ENCODE data around the gene ALDH5A1. TPM values are rescaled to one million over a fixed set of nuclear protein-coding genes. Genes with fewer than 3 reads are reported as not detected.

The ALDH5A1 gene
- total and polyA plus RNA-seq, 8 donors, result 0.58 to 9.8 (median 2.5) TPM

DNA sequence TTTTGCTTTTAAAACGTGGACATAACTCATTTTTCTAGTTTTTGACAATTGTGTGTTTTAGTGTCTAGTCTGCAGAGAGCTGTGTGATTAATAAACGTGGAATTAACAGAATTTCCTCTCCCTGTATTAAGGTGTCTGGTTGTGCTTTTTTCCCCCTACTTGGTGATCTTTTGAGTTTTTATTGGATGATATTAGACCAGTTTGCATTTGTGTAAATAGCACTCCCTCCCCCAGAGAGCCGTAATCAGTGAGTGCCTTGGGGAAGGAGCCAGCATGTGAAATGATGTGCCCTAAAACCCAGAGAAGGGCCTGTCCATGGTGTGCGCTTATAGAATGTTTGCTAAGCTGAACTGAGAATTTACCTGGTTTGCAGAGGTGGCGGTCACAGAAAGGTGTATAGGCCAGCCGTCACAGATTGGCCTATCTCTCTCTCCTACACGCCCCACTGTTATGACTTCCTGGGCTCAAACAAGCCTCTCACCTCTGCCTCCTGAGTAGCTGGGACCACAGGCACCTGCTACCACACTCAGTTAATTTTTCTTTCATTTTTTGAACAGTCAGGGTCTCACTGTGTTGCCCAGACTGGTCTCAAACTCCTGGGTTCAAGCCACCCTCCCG lies 42.4 kb downstream of the ALDH5A1 start:
- H3K4me3 ChIP-seq, result no peak overlapping the region
- TF ChIP-seq EP300 (IDR thresholded peaks at IDR 0.05) (no peak), POLR2AphosphoS5 (IDR thresholded peaks at IDR 0.05) (no peak), POLR2A (IDR thresholded peaks at IDR 0.05) (no peak)
- TF ChIP-seq, protein P1, sequence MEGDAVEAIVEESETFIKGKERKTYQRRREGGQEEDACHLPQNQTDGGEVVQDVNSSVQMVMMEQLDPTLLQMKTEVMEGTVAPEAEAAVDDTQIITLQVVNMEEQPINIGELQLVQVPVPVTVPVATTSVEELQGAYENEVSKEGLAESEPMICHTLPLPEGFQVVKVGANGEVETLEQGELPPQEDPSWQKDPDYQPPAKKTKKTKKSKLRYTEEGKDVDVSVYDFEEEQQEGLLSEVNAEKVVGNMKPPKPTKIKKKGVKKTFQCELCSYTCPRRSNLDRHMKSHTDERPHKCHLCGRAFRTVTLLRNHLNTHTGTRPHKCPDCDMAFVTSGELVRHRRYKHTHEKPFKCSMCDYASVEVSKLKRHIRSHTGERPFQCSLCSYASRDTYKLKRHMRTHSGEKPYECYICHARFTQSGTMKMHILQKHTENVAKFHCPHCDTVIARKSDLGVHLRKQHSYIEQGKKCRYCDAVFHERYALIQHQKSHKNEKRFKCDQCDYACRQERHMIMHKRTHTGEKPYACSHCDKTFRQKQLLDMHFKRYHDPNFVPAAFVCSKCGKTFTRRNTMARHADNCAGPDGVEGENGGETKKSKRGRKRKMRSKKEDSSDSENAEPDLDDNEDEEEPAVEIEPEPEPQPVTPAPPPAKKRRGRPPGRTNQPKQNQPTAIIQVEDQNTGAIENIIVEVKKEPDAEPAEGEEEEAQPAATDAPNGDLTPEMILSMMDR (IDR thresholded peaks at IDR 0.05), result no peak
- intact Hi-C loops (cut with DNase I; ENCODE audit: low total_unique reads), result no loop called here
- 72 to 85% (median 76%) methylated on average over 8 of the region's 8 CpGs for WGBS, 5 donors
- peak in 1 of 2 donors; percentile 24 for DNase-seq
- H3K27ac ChIP-seq, result no peak overlapping the region
- no peaks in the 10 kb centered on the region for H3K9me3 ChIP-seq
- H3K36me3 ChIP-seq, result peaks cover 5 to 45% (median 33%) of the 10 kb centered on the region in 4 donors
- no peaks in the 10 kb centered on the region for H3K27me3 ChIP-seq
- H3K4me1 ChIP-seq, result no peaks in the 10 kb centered on the region

DNA sequence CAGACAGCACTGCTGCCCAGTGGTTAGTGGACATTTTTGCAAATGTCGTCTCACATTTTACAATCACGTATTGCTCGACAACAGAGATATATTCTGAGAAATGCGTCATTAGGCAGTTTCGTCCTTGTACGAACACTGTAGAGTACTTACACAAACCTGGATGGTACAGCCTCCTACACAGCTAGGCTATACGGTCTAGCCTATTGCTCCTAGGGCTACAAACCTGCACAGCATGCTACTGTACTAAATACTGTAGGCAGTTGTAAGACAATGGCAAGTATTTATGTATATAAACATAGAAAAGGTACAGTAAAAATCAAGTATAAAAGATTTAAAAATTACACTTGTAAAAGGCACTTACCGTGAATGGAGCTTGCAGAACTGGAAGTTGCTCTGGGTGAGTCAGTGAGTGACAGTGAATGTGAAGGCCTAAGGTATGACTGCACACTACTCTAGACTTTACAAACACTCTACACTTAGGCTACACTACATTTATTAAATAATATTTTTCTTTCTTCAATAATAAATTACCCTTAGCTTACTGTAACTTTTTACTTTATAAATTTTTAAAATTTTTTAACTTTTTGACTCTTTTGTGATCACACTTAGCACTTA lies 43.1 kb downstream of the ALDH5A1 start:
- 91 to 97% (median 96%) methylated on average over 8 of the region's 8 CpGs for WGBS, 5 donors
- Histone ChIP-seq H3K36me3 (peaks cover 5 to 39% (median 26%) of the 10 kb centered on the region in 4 donors), H3K27ac (no peak overlapping the region), H3K4me3 (no peak overlapping the region), H3K4me1 (no peaks in the 10 kb centered on the region), H3K27me3 (no peaks in the 10 kb centered on the region), H3K9me3 (no peaks in the 10 kb centered on the region)
- intact Hi-C loops (cut with DNase I; ENCODE audit: low total_unique reads), result no loop called here
- TF ChIP-seq EP300 (IDR thresholded peaks at IDR 0.05) (no peak), POLR2A (IDR thresholded peaks at IDR 0.05) (no peak), POLR2AphosphoS5 (IDR thresholded peaks at IDR 0.05) (no peak)
- TF ChIP-seq, protein P1 (IDR thresholded peaks at IDR 0.05), result no peak
- DNase-seq, result no peak

- DNase-seq, result no peak
- WGBS, 5 donors, result 86 to 90% (median 88%) methylated on average over 8 of the region's 8 CpGs
These were observed 44.6 kb downstream of the ALDH5A1 start for GRCh38 chr6:24539416-24539815.

GRCh38 chr6:24540197-24540596 lies 45.4 kb downstream of the ALDH5A1 start:
- H3K9me3 ChIP-seq, result no peaks in the 10 kb centered on the region
- H3K4me3 ChIP-seq, result no peak overlapping the region
- no peaks in the 10 kb centered on the region for H3K27me3 ChIP-seq
- no peaks in the 10 kb centered on the region for H3K4me1 ChIP-seq
- intact Hi-C loops (cut with DNase I; ENCODE audit: low total_unique reads), result no loop called here
- H3K27ac ChIP-seq, result no peak overlapping the region
- DNase-seq, result no peak
- 92 to 97% (median 96%) methylated on average over 3 of the region's 3 CpGs for WGBS, 5 donors
- no peak for TF ChIP-seq POLR2AphosphoS5 (IDR thresholded peaks at IDR 0.05)
- TF ChIP-seq, protein P1 (IDR thresholded peaks at IDR 0.05), result no peak
- TF ChIP-seq POLR2A (IDR thresholded peaks at IDR 0.05), result no peak
- no peak for TF ChIP-seq EP300 (IDR thresholded peaks at IDR 0.05)
- peaks cover 0 to 17% (median 4%) of the 10 kb centered on the region in 4 donors for H3K36me3 ChIP-seq

More at GRCh38 chr6:24539416-24539815, 44.6 kb downstream of the ALDH5A1 start:
- Histone ChIP-seq H3K4me3 (no peak overlapping the region), H3K36me3 (peaks cover 0 to 24% (median 12%) of the 10 kb centered on the region in 4 donors), H3K27ac (no peak overlapping the region), H3K27me3 (no peaks in the 10 kb centered on the region), H3K9me3 (no peaks in the 10 kb centered on the region), H3K4me1 (no peaks in the 10 kb centered on the region)
- intact Hi-C loops (cut with DNase I; ENCODE audit: low total_unique reads), result no loop called here
- no peak for TF ChIP-seq EP300 (IDR thresholded peaks at IDR 0.05)

GRCh38 chr6:24543683-24544082 lies 48.9 kb downstream of the ALDH5A1 start:
- Histone ChIP-seq H3K27ac (no peak overlapping the region), H3K27me3 (peaks cover 0 to 9% (median 4%) of the 10 kb centered on the region in 3 donors), H3K9me3 (no peaks in the 10 kb centered on the region), H3K4me1 (no peaks in the 10 kb centered on the region), H3K36me3 (peaks cover 0 to 10% (median 0%) of the 10 kb centered on the region in 4 donors), H3K4me3 (no peak overlapping the region)
- TF ChIP-seq POLR2A (IDR thresholded peaks at IDR 0.05) (no peak), POLR2AphosphoS5 (IDR thresholded peaks at IDR 0.05) (no peak), EP300 (IDR thresholded peaks at IDR 0.05) (no peak)
- TF ChIP-seq, protein P1 (IDR thresholded peaks at IDR 0.05), result no peak
- intact Hi-C loops (cut with DNase I; ENCODE audit: low total_unique reads), result no loop called here
- 55 to 60% (median 58%) methylated on average over 4 of the region's 4 CpGs for WGBS, 5 donors
- peak in 1 of 2 donors; percentile 6 for DNase-seq
